ENCODE data around the gene MCMBP.

The MCMBP gene

GRCh38 chr10:119872860-119873681 is 428 bp upstream of the MCMBP start (continued):
- TF ChIP-seq KLF9 (tag by site-specific recombination; IDR thresholded peaks at IDR 0.05; ENCODE audit: low read depth): peak; percentile 58; the same call in 1 of the 2 replicates
- TF ChIP-seq ZNF169 (tag by site-specific recombination; IDR thresholded peaks at IDR 0.05): no peak
- TF ChIP-seq HOXC10 (CRISPR knock-in tag; IDR thresholded peaks at IDR 0.05): 0 out of 2 replicates have a peak, but pooled peaks have one; percentile 10
- no peak for TF ChIP-seq ZNF426 (tag by site-specific recombination; IDR thresholded peaks at IDR 0.05)
- TF ChIP-seq ZNF571 (tag by site-specific recombination; IDR thresholded peaks at IDR 0.05): no peak
- 0 out of 2 replicates have a peak, but pooled peaks have one; percentile 24 for TF ChIP-seq ZBTB48 (tag by site-specific recombination; IDR thresholded peaks at IDR 0.05)
- TF ChIP-seq PRDM4 (tag by site-specific recombination; IDR thresholded peaks at IDR 0.05): no peak
- TF ChIP-seq ZSCAN4 (tag by site-specific recombination; IDR thresholded peaks at IDR 0.05): no peak
- no peak for TF ChIP-seq TRIM28 (IDR thresholded peaks at IDR 0.05; ENCODE audit: borderline replicate concordance, low read length)
- TF ChIP-seq REPIN1 (tag by site-specific recombination; IDR thresholded peaks at IDR 0.05; ENCODE audit: low read depth): no peak
- TF ChIP-seq ZNF747 (tag by site-specific recombination; IDR thresholded peaks at IDR 0.05): no peak
- TF ChIP-seq SALL2 (tag by site-specific recombination; IDR thresholded peaks at IDR 0.05; ENCODE audit: borderline replicate concordance): no peak
- TF ChIP-seq MEIS1 (CRISPR knock-in tag; IDR thresholded peaks at IDR 0.05; ENCODE audit: borderline replicate concordance): no peak
- no peak for TF ChIP-seq ZNF366 (tag by site-specific recombination; conservative IDR thresholded peaks at IDR 0.05)
- TF ChIP-seq PATZ1 (tag by site-specific recombination; IDR thresholded peaks at IDR 0.05): 0 out of 2 replicates have a peak, but pooled peaks have one; percentile 21
- peak; percentile 31 for TF ChIP-seq ZFHX2 (tag by site-specific recombination; conservative IDR thresholded peaks at IDR 0.05)
- no peak for TF ChIP-seq ZNF473 (tag by site-specific recombination; IDR thresholded peaks at IDR 0.05)
- TF ChIP-seq ZEB2 (tag by site-specific recombination; IDR thresholded peaks at IDR 0.05): no peak
- no peak for TF ChIP-seq ZNF354C (tag by site-specific recombination; IDR thresholded peaks at IDR 0.05; ENCODE audit: borderline replicate concordance, low read depth)
- 0 out of 2 replicates have a peak, but pooled peaks have one; percentile 27 for TF ChIP-seq ZNF324 (tag by site-specific recombination; IDR thresholded peaks at IDR 0.05)
- TF ChIP-seq YY1 (tag by site-specific recombination; IDR thresholded peaks at IDR 0.05): peak; percentile 90
- TF ChIP-seq ZNF660 (tag by site-specific recombination; IDR thresholded peaks at IDR 0.05): peak; percentile 87; the same call in 1 of the 2 replicates
- TF ChIP-seq ZNF701 (tag by site-specific recombination; IDR thresholded peaks at IDR 0.05): no peak
- no peak for TF ChIP-seq ZNF48 (tag by site-specific recombination; IDR thresholded peaks at IDR 0.05)
- peak; percentile 38; the same call in 1 of the 2 replicates for TF ChIP-seq EGR2 (tag by site-specific recombination; IDR thresholded peaks at IDR 0.05; ENCODE audit: low read depth)
- TF ChIP-seq ZNF530 (tag by site-specific recombination; IDR thresholded peaks at IDR 0.05; ENCODE audit: low read depth): no peak
- peak; percentile 51 for TF ChIP-seq ZSCAN30 (tag by site-specific recombination; IDR thresholded peaks at IDR 0.05)
- no peak for TF ChIP-seq ZNF600 (tag by site-specific recombination; IDR thresholded peaks at IDR 0.05)
- no peak for TF ChIP-seq ZNF629 (tag by site-specific recombination; IDR thresholded peaks at IDR 0.05)
- peak; percentile 70 for TF ChIP-seq ZNF335 (tag by site-specific recombination; conservative IDR thresholded peaks at IDR 0.05)
- peak; percentile 76; the same call in 1 of the 2 replicates for TF ChIP-seq ZNF610 (tag by site-specific recombination; IDR thresholded peaks at IDR 0.05; ENCODE audit: borderline replicate concordance)
- TF ChIP-seq ZBTB17 (tag by site-specific recombination; IDR thresholded peaks at IDR 0.05): 0 out of 2 replicates have a peak, but pooled peaks have one; percentile 9
- no peak for TF ChIP-seq ZNF692 (tag by site-specific recombination; IDR thresholded peaks at IDR 0.05)
- TF ChIP-seq GLI2 (tag by site-specific recombination; IDR thresholded peaks at IDR 0.05; ENCODE audit: borderline replicate concordance, low read depth): no peak
- peak; percentile 66 for TF ChIP-seq GLIS1 (tag by site-specific recombination; IDR thresholded peaks at IDR 0.05)

Data from HEK293 (cell line).